CD4-positive, CD25-positive, alpha-beta regulatory T cell (primary cell): ENCODE results near the gene MYOCOS. TPM values are rescaled to one million over a fixed set of nuclear protein-coding genes. Genes with fewer than 3 reads are reported as not detected.
"Not testable (repeated sequence)": the region's sequence is repeated elsewhere in the genome, so short reads cannot be mapped to it uniquely, and the experiment has no call there.

Experiments used
- ATAC-seq, 2 donors: fragments of 150-1000 bp; cut with Tn5 transposase; one replicate each; pipeline ENCODE4 v1.10.0; 2021; ENCODE audit warnings: low read depth in 2 of 2, moderate number of reproducible peaks in 2 of 2, moderate library complexity in 1 of 2
- DNase-seq, 3 donors: peaks; one replicate each; pipeline versions ENCODE4 v3.0.0 to v3.0.0-alpha.2; 2012 to 2022; ENCODE audit warnings: mixed read lengths in 1 of 3
- H3K27ac ChIP-seq: one replicate; pipeline ENCODE4 v1.7.0; 2013; ENCODE audit warnings: mild to moderate bottlenecking, low read length; ENCODE audit not compliant: insufficient read depth, poor library complexity, severe bottlenecking
- H3K27me3 ChIP-seq: one replicate; pipeline ENCODE4 v1.7.0; 2013; ENCODE audit warnings: low read length; ENCODE audit not compliant: control insufficient read depth, insufficient read depth
- H3K36me3 ChIP-seq: one replicate; pipeline ENCODE4 v1.7.0; 2013; ENCODE audit warnings: mild to moderate bottlenecking, low read length, moderate library complexity; ENCODE audit not compliant: control insufficient read depth, insufficient read depth
- H3K4me1 ChIP-seq: 2 replicates; pipeline ENCODE4 v1.7.0; 2013; ENCODE audit warnings: mild to moderate bottlenecking, low read length; ENCODE audit not compliant: insufficient read depth, control insufficient read depth, poor library complexity, severe bottlenecking
- H3K4me3 ChIP-seq: one replicate; pipeline ENCODE4 v1.7.0; 2013; ENCODE audit warnings: low read depth, mild to moderate bottlenecking, low read length, moderate library complexity
- H3K9me3 ChIP-seq, 2 experiments: 1 replicate in 1 of 2; 2 replicates in 1 of 2; pipeline ENCODE4 v1.7.0; 2013; ENCODE audit warnings: low read length in 2 of 2, mild to moderate bottlenecking in 1 of 2, moderate library complexity in 1 of 2; ENCODE audit not compliant: control insufficient read depth in 2 of 2
- H3K27ac Mint-ChIP-seq, 3 donors: one replicate each; pipeline ENCODE4 v1.8.0; 2020 to 2022; ENCODE audit warnings: mild to moderate bottlenecking in 3 of 3, mixed read lengths in 3 of 3, moderate library complexity in 2 of 3
- H3K27me3 Mint-ChIP-seq: one replicate; pipeline ENCODE4 v1.8.0; 2022; ENCODE audit warnings: mild to moderate bottlenecking, mixed read lengths
- H3K36me3 Mint-ChIP-seq: one replicate; pipeline ENCODE4 v1.8.0; 2020; ENCODE audit warnings: mixed read lengths
- H3K4me1 Mint-ChIP-seq, 4 donors: one replicate each; pipeline ENCODE4 v1.8.0; 2020 to 2022; ENCODE audit warnings: mixed read lengths in 4 of 4, mild to moderate bottlenecking in 1 of 4
- H3K4me3 Mint-ChIP-seq, 4 donors: one replicate each; pipeline ENCODE4 v1.8.0; 2020 to 2022; ENCODE audit warnings: mild to moderate bottlenecking in 4 of 4, mixed read lengths in 4 of 4, moderate library complexity in 3 of 4
- H3K9me3 Mint-ChIP-seq, 7 donors: one replicate each; pipeline ENCODE4 v1.8.0; 2020 to 2022; ENCODE audit warnings: mixed read lengths in 7 of 7, mild to moderate bottlenecking in 3 of 7, moderate library complexity in 2 of 7
- polyA plus RNA-seq, 4 donors: library from polyadenylated mRNA; unstranded; fragments of 300-500 nt; fragmentation: Illumina TruSeq; gene quantifications; one replicate each; pipeline ENCODE4 v1.2.3, GENCODE V29; 2021
- total RNA-seq: library from RNA; stranded (reverse); gene quantifications from one replicate; pipeline ENCODE4 v1.2.3, GENCODE V29; 2022

The MYOCOS gene
- total and polyA plus RNA-seq, 5 donors from 2014 or later, result not detected

DNA sequence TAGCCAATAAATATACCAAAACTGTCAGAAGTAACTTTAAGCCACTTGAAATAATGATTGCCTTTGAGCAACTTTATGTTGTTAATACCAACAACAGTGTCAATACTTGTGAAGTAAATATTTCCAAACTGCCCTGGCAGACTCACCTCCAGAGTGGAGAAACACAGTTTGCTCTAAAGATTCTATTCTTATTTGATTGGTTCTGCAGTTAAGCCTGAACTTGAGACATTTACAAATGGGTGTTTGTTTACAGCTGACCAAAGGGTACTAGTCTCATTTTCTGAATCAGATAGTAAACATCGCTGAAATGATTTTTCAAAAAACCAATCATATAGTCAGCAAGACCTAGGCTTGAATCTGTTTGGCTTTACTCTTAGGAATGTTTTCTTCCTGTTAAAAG lies 31.8 kb downstream of the MYOCOS start:
- peaks cover 7% of the 10 kb centered on the region for H3K27me3 ChIP-seq
- no peak overlapping the region for H3K27ac Mint-ChIP-seq
- H3K4me1 Mint-ChIP-seq, result peaks cover 4 to 12% (median 7%) of the 10 kb centered on the region in 4 donors
- H3K9me3 ChIP-seq, result no peaks in the 10 kb centered on the region
- ATAC-seq (no peak), DNase-seq (no peak)
- H3K4me3 Mint-ChIP-seq, result no peak overlapping the region
- peaks cover 4% of the 10 kb centered on the region for H3K4me1 ChIP-seq
- no peaks in the 10 kb centered on the region for H3K36me3 ChIP-seq
- H3K27me3 Mint-ChIP-seq, result peaks cover 10% of the 10 kb centered on the region
- H3K9me3 Mint-ChIP-seq, result peaks cover 0 to 2% (median 0%) of the 10 kb centered on the region in 7 donors
- H3K36me3 Mint-ChIP-seq, result no peaks in the 10 kb centered on the region
- no peak overlapping the region for H3K4me3 ChIP-seq
- no peak overlapping the region for H3K27ac ChIP-seq

DNA sequence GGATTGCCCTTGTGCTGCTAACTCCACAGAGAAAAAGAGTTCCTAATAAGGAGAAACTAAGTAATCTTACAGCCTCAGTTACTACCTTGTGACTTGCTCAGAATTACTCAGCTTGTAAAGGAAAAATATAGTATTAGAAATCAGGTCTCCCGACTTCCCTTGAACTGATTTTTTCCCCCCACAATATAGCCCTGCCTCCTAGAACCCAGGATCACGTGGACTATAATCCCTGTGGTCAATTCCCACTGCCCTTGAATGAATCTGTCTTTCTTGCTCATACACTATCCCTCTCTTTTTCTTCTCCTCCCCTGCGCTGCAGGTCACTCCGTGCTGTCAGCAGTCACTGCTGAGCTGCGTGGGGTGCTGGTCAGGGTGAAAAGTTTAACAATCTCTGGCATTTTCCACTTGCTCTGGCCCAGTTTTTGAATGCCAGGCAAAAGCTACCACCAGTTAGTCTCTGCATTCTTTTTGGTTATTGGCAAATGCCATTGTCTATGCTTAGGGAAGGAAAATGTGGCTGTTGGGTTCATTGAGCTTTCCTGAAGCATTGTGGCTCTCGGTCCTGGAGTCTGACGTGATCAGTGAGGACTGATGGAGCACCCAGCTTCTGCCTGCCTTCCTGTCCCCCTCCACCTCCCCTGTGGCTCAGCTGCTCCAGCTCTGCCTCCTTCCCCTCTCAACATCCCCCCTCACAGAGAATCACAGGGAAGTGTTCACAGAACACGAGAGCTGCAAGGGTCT lies 32.3 kb downstream of the MYOCOS start:
- H3K27me3 ChIP-seq, result peaks cover 7% of the 10 kb centered on the region
- no peaks in the 10 kb centered on the region for H3K9me3 ChIP-seq
- H3K9me3 Mint-ChIP-seq, result peaks cover 0 to 2% (median 0%) of the 10 kb centered on the region in 7 donors
- ATAC-seq, result no peak
- no peak overlapping the region for H3K27ac Mint-ChIP-seq
- no peak overlapping the region for H3K27ac ChIP-seq
- peaks cover 10% of the 10 kb centered on the region for H3K27me3 Mint-ChIP-seq
- H3K36me3 Mint-ChIP-seq, result no peaks in the 10 kb centered on the region
- no peak for DNase-seq
- H3K4me3 Mint-ChIP-seq, result no peak overlapping the region
- H3K4me1 ChIP-seq, result peaks cover 4% of the 10 kb centered on the region
- H3K4me3 ChIP-seq, result no peak overlapping the region
- peaks cover 4 to 12% (median 7%) of the 10 kb centered on the region in 4 donors for H3K4me1 Mint-ChIP-seq
- H3K36me3 ChIP-seq, result no peaks in the 10 kb centered on the region

DNA sequence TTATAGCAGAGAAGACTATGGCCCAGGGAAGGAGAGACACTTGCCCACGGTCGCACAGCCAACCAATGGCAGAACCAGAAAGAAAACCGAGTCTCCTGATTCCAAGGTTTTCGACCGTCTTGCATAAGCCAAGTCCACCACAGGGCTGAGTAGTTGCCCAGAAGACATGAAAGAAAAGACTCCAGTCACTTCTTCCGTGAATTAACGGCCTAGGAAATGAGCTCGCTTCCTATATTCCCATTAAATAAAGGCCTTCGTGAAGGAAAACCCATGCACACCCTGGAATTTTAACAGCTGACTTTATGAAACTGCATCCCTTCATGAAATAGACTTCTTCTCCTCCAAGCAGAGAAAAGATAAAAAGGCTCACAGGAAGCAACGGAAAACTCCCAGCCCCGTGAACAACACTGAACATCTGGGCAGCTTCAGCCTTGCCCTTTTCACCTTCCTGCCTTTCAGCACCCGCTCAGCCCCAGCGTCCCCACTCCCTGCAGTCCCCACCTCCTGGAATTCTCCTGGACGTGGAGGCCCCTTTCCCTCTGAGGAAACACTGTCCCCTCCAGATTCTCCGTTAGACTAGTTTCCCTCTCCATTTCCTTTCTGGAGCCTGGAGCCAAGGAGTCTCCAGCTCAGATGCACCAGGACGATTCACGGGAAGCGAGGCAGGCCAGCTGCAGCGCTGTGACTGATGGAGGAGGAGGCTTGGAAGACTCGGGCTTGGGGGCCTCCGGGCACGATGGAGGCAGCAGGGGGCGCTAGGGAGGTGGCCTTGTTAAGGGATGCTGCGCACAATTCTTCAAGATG lies 33.1 kb downstream of the MYOCOS start:
- ATAC-seq (peak; percentile 52 to 71), DNase-seq (peak; percentile 14 to 77 (median 43))
- peak overlapping the region in 2 of 4 donors; percentile 10 to 30 for H3K4me3 Mint-ChIP-seq
- Histone ChIP-seq H3K9me3 (no peaks in the 10 kb centered on the region), H3K4me1 (peaks cover 4% of the 10 kb centered on the region), H3K27me3 (peaks cover 7% of the 10 kb centered on the region), H3K36me3 (no peaks in the 10 kb centered on the region), H3K4me3 (no peak overlapping the region), H3K27ac (no peak overlapping the region)
- peaks cover 4 to 12% (median 7%) of the 10 kb centered on the region in 4 donors for H3K4me1 Mint-ChIP-seq
- H3K27me3 Mint-ChIP-seq, result peaks cover 10% of the 10 kb centered on the region
- H3K27ac Mint-ChIP-seq, result peak overlapping the region in 1 of 3 donors; percentile 53
- H3K9me3 Mint-ChIP-seq, result peaks cover 0 to 2% (median 0%) of the 10 kb centered on the region in 7 donors
- H3K36me3 Mint-ChIP-seq, result no peaks in the 10 kb centered on the region

DNA sequence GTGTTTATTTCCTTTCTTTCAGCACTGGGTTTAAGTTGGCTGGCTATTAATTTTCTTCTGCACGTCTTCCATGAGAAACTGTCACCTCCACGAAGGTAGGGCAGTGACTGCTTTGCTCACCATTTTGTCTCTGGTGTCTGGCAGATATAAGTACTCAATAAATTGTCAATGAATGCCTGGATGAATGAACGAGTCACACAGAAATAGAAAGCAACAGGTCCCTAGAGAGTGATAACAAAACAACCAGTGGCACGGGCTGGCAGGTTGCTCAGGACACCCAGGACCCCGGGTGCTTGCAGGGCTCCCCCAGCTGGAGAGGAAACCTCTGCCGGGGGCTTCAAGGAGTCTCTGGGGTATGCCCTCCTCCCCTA lies 33.7 kb downstream of the MYOCOS start:
- H3K9me3 ChIP-seq, result no peaks in the 10 kb centered on the region
- peaks cover 0 to 2% (median 0%) of the 10 kb centered on the region in 7 donors for H3K9me3 Mint-ChIP-seq
- peaks cover 10% of the 10 kb centered on the region for H3K27me3 Mint-ChIP-seq
- no peaks in the 10 kb centered on the region for H3K36me3 Mint-ChIP-seq
- no peak overlapping the region for H3K27ac ChIP-seq
- peaks cover 4% of the 10 kb centered on the region for H3K4me1 ChIP-seq
- H3K36me3 ChIP-seq, result no peaks in the 10 kb centered on the region
- DNase-seq, result no peak
- ATAC-seq, result no peak
- H3K4me3 ChIP-seq, result no peak overlapping the region
- peak overlapping the region in 1 of 4 donors; percentile 10 for H3K4me3 Mint-ChIP-seq
- H3K27me3 ChIP-seq, result peaks cover 6% of the 10 kb centered on the region
- H3K4me1 Mint-ChIP-seq, result peaks cover 4 to 12% (median 7%) of the 10 kb centered on the region in 4 donors
- H3K27ac Mint-ChIP-seq, result no peak overlapping the region

- H3K9me3 Mint-ChIP-seq, ATAC-seq, H3K36me3 Mint-ChIP-seq, H3K4me3 Mint-ChIP-seq, H3K27ac Mint-ChIP-seq, H3K9me3 ChIP-seq, H3K27me3 ChIP-seq, DNase-seq, H3K4me1 ChIP-seq, H3K4me3 ChIP-seq, H3K36me3 ChIP-seq, H3K27ac ChIP-seq: not testable (repeated sequence)
- Mint-ChIP-seq H3K4me1 (peaks cover 4 to 12% (median 7%) of the 10 kb centered on the region in 4 donors), H3K27me3 (peaks cover 10% of the 10 kb centered on the region)
These were observed 34.2 kb downstream of the MYOCOS start for GRCh38 chr1:171656206-171656605.

- H3K27ac ChIP-seq, result no peak overlapping the region
- no peak for ATAC-seq
- H3K9me3 ChIP-seq, result no peaks in the 10 kb centered on the region
- H3K9me3 Mint-ChIP-seq, result peaks cover 0 to 2% (median 0%) of the 10 kb centered on the region in 7 donors
- H3K4me3 Mint-ChIP-seq, result no peak overlapping the region
- no peak overlapping the region for H3K27ac Mint-ChIP-seq
- peaks cover 9% of the 10 kb centered on the region for H3K27me3 Mint-ChIP-seq
- H3K27me3 ChIP-seq, result no peaks in the 10 kb centered on the region
- H3K36me3 ChIP-seq, result no peaks in the 10 kb centered on the region
- DNase-seq, result no peak
- H3K36me3 Mint-ChIP-seq, result no peaks in the 10 kb centered on the region
- H3K4me1 Mint-ChIP-seq, result no peaks in the 10 kb centered on the region
- no peak overlapping the region for H3K4me3 ChIP-seq
- H3K4me1 ChIP-seq, result no peaks in the 10 kb centered on the region
These were observed 39.1 kb downstream of the MYOCOS start for GRCh38 chr1:171661076-171661650.

GRCh38 chr1:171663036-171663853 lies 41.2 kb downstream of the MYOCOS start:
- Mint-ChIP-seq H3K27me3 (peaks cover 12% of the 10 kb centered on the region), H3K4me3 (no peak overlapping the region), H3K27ac (no peak overlapping the region), H3K9me3 (no peaks in the 10 kb centered on the region), H3K36me3 (no peaks in the 10 kb centered on the region), H3K4me1 (no peaks in the 10 kb centered on the region)
- no peak overlapping the region for H3K27ac ChIP-seq
- ATAC-seq (no peak), DNase-seq (no peak)
- H3K4me3 ChIP-seq, result no peak overlapping the region
- no peaks in the 10 kb centered on the region for H3K36me3 ChIP-seq
- H3K4me1 ChIP-seq, result no peaks in the 10 kb centered on the region
- H3K9me3 ChIP-seq, result no peaks in the 10 kb centered on the region
- no peaks in the 10 kb centered on the region for H3K27me3 ChIP-seq
